Activated T-helper 2 cell treated with anti-CD3 and anti-CD28 coated beads, Interferon-gamma antibody, Interleukin-2, Interleukin-4, amounts not matched to agents 10 μg/mL and 5 μg/mL and 100 μg/mL, durations not matched to agents 14 hours and 24 hours and 36 hours (primary cell): ENCODE results near the gene ESM1. TPM values are rescaled to one million over a fixed set of nuclear protein-coding genes. Genes with fewer than 3 reads are reported as not detected.
"Not testable (repeated sequence)": the region's sequence is repeated elsewhere in the genome, so short reads cannot be mapped to it uniquely, and the experiment has no call there.

ENCODE experiments used
- DNase-seq: peaks from one replicate; pipeline ENCODE4 v3.0.0; 2021; ENCODE audit warnings: low spot score
- H3K27ac Mint-ChIP-seq: one replicate; pipeline ENCODE4 v1.8.0; 2021; ENCODE audit warnings: mixed read lengths
- H3K27me3 Mint-ChIP-seq: one replicate; pipeline ENCODE4 v1.8.0; 2021; ENCODE audit warnings: low read depth, mixed read lengths
- H3K36me3 Mint-ChIP-seq: one replicate; pipeline ENCODE4 v1.8.0; 2021; ENCODE audit warnings: low read depth, mixed read lengths
- H3K4me1 Mint-ChIP-seq: one replicate; pipeline ENCODE4 v1.8.0; 2021; ENCODE audit warnings: low read depth, mixed read lengths
- H3K4me3 Mint-ChIP-seq: one replicate; pipeline ENCODE4 v1.8.0; 2021; ENCODE audit warnings: low read depth, mild to moderate bottlenecking, moderate library complexity, mixed read lengths
- H3K9me3 Mint-ChIP-seq: one replicate; pipeline ENCODE4 v1.8.0; 2021; ENCODE audit warnings: mixed read lengths
- intact Hi-C: fragments of 100-400 bp; cut with micrococcal nuclease; formaldehyde crosslinking; loops from one replicate; pipeline ENCODE4 v1.15.1; 2023
- total RNA-seq: library from RNA; stranded (reverse); gene quantifications from 2 replicates; pipeline ENCODE4 v1.2.3, GENCODE V29; 2022

ESM1 gene
- total RNA-seq, 1 donor from 2014 or later = 0.37 TPM

- H3K27me3 Mint-ChIP-seq, intact Hi-C loops, DNase-seq, H3K4me3 Mint-ChIP-seq: not testable (repeated sequence)
- Mint-ChIP-seq H3K36me3 (peaks cover 45% of the 10 kb centered on the region), H3K4me1 (peaks cover 58% of the 10 kb centered on the region), H3K27ac (peak overlapping the region; percentile 50), H3K9me3 (peaks cover 32% of the 10 kb centered on the region)
Measured at GRCh38 chr5:55002166-55002565, 16.8 kb upstream of the ESM1 start.

GRCh38 chr5:54997081-54997480, 11.7 kb upstream of the ESM1 start:
- intact Hi-C loops = no loop called here

GRCh38 chr5:54996466-54996865, 11.1 kb upstream of the ESM1 start:
- Mint-ChIP-seq H3K4me3 (no peak overlapping the region), H3K27me3 (no peaks in the 10 kb centered on the region), H3K4me1 (peaks cover 37% of the 10 kb centered on the region), H3K36me3 (peaks cover 22% of the 10 kb centered on the region), H3K9me3 (peaks cover 18% of the 10 kb centered on the region), H3K27ac (no peak overlapping the region)
- no peak for DNase-seq
- intact Hi-C loops = no loop called here

More at GRCh38 chr5:54997081-54997480, 11.7 kb upstream of the ESM1 start:
- H3K9me3 Mint-ChIP-seq = peaks cover 25% of the 10 kb centered on the region
- no peak overlapping the region for H3K4me3 Mint-ChIP-seq
- no peak overlapping the region for H3K27ac Mint-ChIP-seq
- no peak for DNase-seq
- H3K27me3 Mint-ChIP-seq = no peaks in the 10 kb centered on the region
- peaks cover 43% of the 10 kb centered on the region for H3K4me1 Mint-ChIP-seq
- peaks cover 29% of the 10 kb centered on the region for H3K36me3 Mint-ChIP-seq

GRCh38 chr5:54995168-54995567, 9.8 kb upstream of the ESM1 start:
- Mint-ChIP-seq H3K36me3 (peaks cover 13% of the 10 kb centered on the region), H3K4me1 (peaks cover 38% of the 10 kb centered on the region), H3K27ac (no peak overlapping the region), H3K27me3 (peaks cover 4% of the 10 kb centered on the region), H3K9me3 (peaks cover 9% of the 10 kb centered on the region), H3K4me3 (no peak overlapping the region)
- intact Hi-C loops = no loop called here
- DNase-seq = no peak

- peaks cover 8% of the 10 kb centered on the region for H3K36me3 Mint-ChIP-seq
- no peak for DNase-seq
- peaks cover 40% of the 10 kb centered on the region for H3K4me1 Mint-ChIP-seq
- no peak overlapping the region for H3K4me3 Mint-ChIP-seq
- intact Hi-C loops = loop anchor here (5.0 kb wide), 1 partner anchor 68 kb away; no protein-coding TSS in a partner anchor
- peaks cover 5% of the 10 kb centered on the region for H3K9me3 Mint-ChIP-seq
- H3K27ac Mint-ChIP-seq = no peak overlapping the region
- H3K27me3 Mint-ChIP-seq = peaks cover 4% of the 10 kb centered on the region
Measured at GRCh38 chr5:54994628-54995027, 9.2 kb upstream of the ESM1 start.

- intact Hi-C loops = loop anchor here (5.0 kb wide), 1 partner anchor 69 kb away; no protein-coding TSS in a partner anchor
- H3K4me3 Mint-ChIP-seq = no peak overlapping the region
- peaks cover 48% of the 10 kb centered on the region for H3K4me1 Mint-ChIP-seq
- no peak for DNase-seq
- no peaks in the 10 kb centered on the region for H3K9me3 Mint-ChIP-seq
- H3K27me3 Mint-ChIP-seq = peaks cover 4% of the 10 kb centered on the region
- peaks cover 3% of the 10 kb centered on the region for H3K36me3 Mint-ChIP-seq
- H3K27ac Mint-ChIP-seq = peak overlapping the region; percentile 17
Measured at GRCh38 chr5:54993318-54993717, 7.9 kb upstream of the ESM1 start.

- Mint-ChIP-seq H3K36me3 (peaks cover 3% of the 10 kb centered on the region), H3K4me1 (peaks cover 64% of the 10 kb centered on the region), H3K4me3 (no peak overlapping the region), H3K27me3 (peaks cover 4% of the 10 kb centered on the region), H3K27ac (no peak overlapping the region), H3K9me3 (no peaks in the 10 kb centered on the region)
- intact Hi-C loops = loop anchor here (2.0 to 5.0 kb wide), 2 partner anchors 45 to 71 kb away; no protein-coding TSS in a partner anchor
- no peak for DNase-seq
Measured at GRCh38 chr5:54991416-54991815, 6.0 kb upstream of the ESM1 start.

GRCh38 chr5:54990841-54991258, 5.5 kb upstream of the ESM1 start:
- peaks cover 8% of the 10 kb centered on the region for H3K27me3 Mint-ChIP-seq
- intact Hi-C loops = loop anchor here (2.0 to 5.0 kb wide), 2 partner anchors 46 to 71 kb away; no protein-coding TSS in a partner anchor
- DNase-seq = no peak
- no peaks in the 10 kb centered on the region for H3K9me3 Mint-ChIP-seq
- peaks cover 70% of the 10 kb centered on the region for H3K4me1 Mint-ChIP-seq
- H3K4me3 Mint-ChIP-seq = no peak overlapping the region
- no peak overlapping the region for H3K27ac Mint-ChIP-seq
- peaks cover 3% of the 10 kb centered on the region for H3K36me3 Mint-ChIP-seq

- H3K9me3 Mint-ChIP-seq = no peaks in the 10 kb centered on the region
- no peak overlapping the region for H3K27ac Mint-ChIP-seq
- peaks cover 3% of the 10 kb centered on the region for H3K36me3 Mint-ChIP-seq
- H3K4me1 Mint-ChIP-seq = peaks cover 76% of the 10 kb centered on the region
- no peak for DNase-seq
- H3K27me3 Mint-ChIP-seq = peaks cover 13% of the 10 kb centered on the region
- intact Hi-C loops = loop anchor here (2.0 to 5.0 kb wide), 2 partner anchors 42 to 114 kb away; partner anchors contain the start of gene GZMA
- H3K4me3 Mint-ChIP-seq = no peak overlapping the region
Measured at GRCh38 chr5:54988817-54989216, 3.4 kb upstream of the ESM1 start.

- intact Hi-C loops = loop anchor here (2.0 to 5.0 kb wide), 2 partner anchors 41 to 115 kb away; partner anchors contain the start of gene GZMA
- Mint-ChIP-seq H3K4me3 (no peak overlapping the region), H3K9me3 (no peaks in the 10 kb centered on the region), H3K27ac (no peak overlapping the region), H3K27me3 (peaks cover 13% of the 10 kb centered on the region), H3K36me3 (peaks cover 5% of the 10 kb centered on the region), H3K4me1 (peaks cover 78% of the 10 kb centered on the region)
- no peak for DNase-seq
Measured at GRCh38 chr5:54988218-54988617, 2.8 kb upstream of the ESM1 start.

GRCh38 chr5:54986269-54986654, 869 bp upstream of the ESM1 start:
- intact Hi-C loops = loop anchor here (5.0 kb wide), 1 partner anchor 39 kb away; no protein-coding TSS in a partner anchor
- Mint-ChIP-seq H3K27ac (no peak overlapping the region), H3K27me3 (peaks cover 22% of the 10 kb centered on the region), H3K9me3 (no peaks in the 10 kb centered on the region), H3K4me1 (peaks cover 76% of the 10 kb centered on the region), H3K36me3 (peaks cover 9% of the 10 kb centered on the region), H3K4me3 (no peak overlapping the region)
- DNase-seq = no peak

GRCh38 chr5:54981928-54982327, 3.5 kb downstream of the ESM1 start:
- H3K9me3 Mint-ChIP-seq = no peaks in the 10 kb centered on the region
- no peak overlapping the region for H3K27ac Mint-ChIP-seq
- peaks cover 30% of the 10 kb centered on the region for H3K27me3 Mint-ChIP-seq
- H3K4me1 Mint-ChIP-seq = peaks cover 40% of the 10 kb centered on the region
- no peak overlapping the region for H3K4me3 Mint-ChIP-seq
- intact Hi-C loops = no loop called here
- peaks cover 9% of the 10 kb centered on the region for H3K36me3 Mint-ChIP-seq
- no peak for DNase-seq

- no peak for DNase-seq
- intact Hi-C loops = no loop called here
- Mint-ChIP-seq H3K27ac (no peak overlapping the region), H3K4me3 (no peak overlapping the region), H3K36me3 (peaks cover 3% of the 10 kb centered on the region), H3K4me1 (peaks cover 5% of the 10 kb centered on the region), H3K27me3 (peaks cover 14% of the 10 kb centered on the region), H3K9me3 (no peaks in the 10 kb centered on the region)
Measured at GRCh38 chr5:54975701-54976100, 9.7 kb downstream of the ESM1 start.
